ENCODE data around the gene IQSEC1.
"Not testable (repeated sequence)": the region's sequence is repeated elsewhere in the genome, so short reads cannot be mapped to it uniquely, and the experiment has no call there.

The IQSEC1 gene

DNA sequence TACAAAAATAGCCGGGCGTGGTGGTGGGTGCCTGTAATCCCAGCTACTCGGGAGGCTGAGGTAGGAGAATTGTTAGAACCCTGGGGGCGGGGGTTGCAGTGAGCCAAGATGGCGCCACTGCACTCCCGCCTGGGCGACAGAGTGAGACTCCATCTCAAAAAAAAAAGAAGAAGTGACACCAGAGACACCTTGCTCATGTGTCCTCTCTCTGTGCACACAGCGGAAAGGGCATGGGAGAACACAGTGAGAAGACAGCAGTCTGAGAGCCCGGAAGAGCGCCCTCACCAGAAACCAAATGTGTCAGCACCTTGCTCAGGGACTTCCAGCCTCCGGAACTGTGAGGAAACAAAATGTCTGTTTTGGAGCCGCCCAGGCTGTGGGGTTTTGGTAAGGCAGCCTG lies 191.4 kb downstream of the IQSEC1 start:
- not testable (repeated sequence) for H3K4me3 ChIP-seq (ENCODE audit: extremely low read depth, insufficient read depth, low read length, poor library complexity, severe bottlenecking); H3K27ac ChIP-seq (ENCODE audit: low read depth, low read length, severe bottlenecking); H3K9me3 ChIP-seq (ENCODE audit: control insufficient read depth, low read length); H3K4me1 ChIP-seq (ENCODE audit: control insufficient read depth, insufficient read depth, low read length, poor library complexity, severe bottlenecking); H3K36me3 ChIP-seq (ENCODE audit: control insufficient read depth, insufficient read depth, low read length)
- WGBS, 2 experiments (ENCODE audit: insufficient coverage in 2 of 2) = 77 to 90% methylated on average over 7 to 11 of the region's 12 CpGs

DNA sequence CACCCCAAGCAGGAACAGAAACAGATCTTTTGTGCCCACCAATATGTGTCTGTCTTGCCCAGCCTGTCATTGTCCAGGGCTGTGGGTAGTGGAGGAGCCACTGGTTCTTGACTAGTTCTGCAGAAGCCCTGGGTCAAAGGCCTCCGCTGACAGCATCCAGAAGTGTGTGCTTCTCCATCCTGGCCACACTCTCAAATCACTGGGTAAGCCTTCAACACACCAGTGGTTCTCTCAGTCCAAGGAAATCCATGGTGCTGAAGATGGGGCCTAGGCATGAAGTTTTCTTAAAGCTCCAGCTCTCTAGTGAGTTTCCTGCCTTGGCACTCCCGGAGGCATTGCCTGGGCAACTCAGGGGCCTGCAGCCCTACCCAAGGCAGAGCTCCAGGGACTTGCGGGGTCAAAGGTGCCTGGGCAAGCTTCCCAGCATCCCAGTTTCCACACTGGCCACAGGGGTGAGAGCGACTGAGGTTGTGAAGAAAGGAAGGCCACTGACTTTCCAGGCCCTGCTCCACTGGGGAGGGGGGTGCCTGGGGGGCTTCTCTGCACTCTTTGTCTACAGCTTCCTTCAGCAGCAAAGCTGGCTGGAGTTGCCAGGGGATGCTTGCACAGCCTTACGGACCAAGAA lies 193.9 kb downstream of the IQSEC1 start:
- Histone ChIP-seq H3K4me1 (ENCODE audit: control insufficient read depth, insufficient read depth, low read length, poor library complexity, severe bottlenecking) (peaks cover 12% of the 10 kb centered on the region), H3K27ac (ENCODE audit: low read depth, low read length, severe bottlenecking) (no peak overlapping the region), H3K36me3 (ENCODE audit: control insufficient read depth, insufficient read depth, low read length) (no peaks in the 10 kb centered on the region), H3K4me3 (ENCODE audit: extremely low read depth, insufficient read depth, low read length, poor library complexity, severe bottlenecking) (no peak overlapping the region), H3K9me3 (ENCODE audit: control insufficient read depth, low read length) (no peaks in the 10 kb centered on the region)
- WGBS, 2 experiments (ENCODE audit: insufficient coverage in 2 of 2) = 90 to 91% methylated on average over 3 to 4 of the region's 5 CpGs

DNA sequence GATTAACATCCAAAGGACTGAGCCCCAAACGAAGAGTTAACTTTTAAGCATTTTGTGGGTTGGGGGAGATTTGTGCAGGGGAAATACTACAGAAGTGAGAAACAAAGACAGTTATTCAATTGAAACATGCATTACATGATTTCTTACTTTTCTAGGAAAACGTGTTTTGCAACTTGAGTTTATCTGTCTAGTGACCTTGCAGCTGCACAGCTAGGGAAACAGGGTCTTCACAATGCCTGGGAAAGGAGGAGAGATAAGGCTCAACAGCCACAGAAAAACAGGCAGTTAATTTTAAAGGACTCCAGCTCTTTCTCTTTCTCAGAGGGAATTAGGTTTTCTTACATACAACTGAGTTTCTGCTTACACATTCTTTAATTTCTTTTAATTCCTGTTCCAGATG lies 194.5 kb downstream of the IQSEC1 start:
- H3K27ac ChIP-seq (ENCODE audit: low read depth, low read length, severe bottlenecking); H3K9me3 ChIP-seq (ENCODE audit: control insufficient read depth, low read length); H3K4me1 ChIP-seq (ENCODE audit: control insufficient read depth, insufficient read depth, low read length, poor library complexity, severe bottlenecking); H3K36me3 ChIP-seq (ENCODE audit: control insufficient read depth, insufficient read depth, low read length); H3K4me3 ChIP-seq (ENCODE audit: extremely low read depth, insufficient read depth, low read length, poor library complexity, severe bottlenecking): not testable (repeated sequence)
- 100% methylated on average over 1 of the region's 2 CpGs; no CpG with 5 or more reads in 1 of the 2 experiments for WGBS, 2 experiments (ENCODE audit: insufficient coverage in 2 of 2)

DNA sequence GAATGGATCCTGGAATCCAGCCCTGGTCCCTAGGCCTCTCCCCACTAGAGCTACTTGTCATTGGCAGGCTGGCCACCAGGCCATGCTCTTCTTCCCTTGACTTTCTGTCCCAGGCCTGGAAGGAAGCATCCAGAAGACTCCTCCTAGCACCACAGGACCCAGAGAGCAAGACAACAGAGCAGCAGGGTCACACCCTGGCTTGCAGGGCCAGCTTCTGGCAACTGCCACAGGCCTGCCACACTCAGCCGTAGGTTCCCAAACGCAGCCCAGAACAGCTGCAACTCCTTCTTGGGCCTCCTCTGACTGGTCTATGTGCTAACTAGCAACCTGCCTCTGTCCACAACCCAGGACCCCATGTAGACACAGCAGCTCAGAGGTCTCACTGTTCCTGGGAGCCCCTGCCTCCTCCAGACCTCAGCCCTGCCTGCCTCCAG lies 195.1 kb downstream of the IQSEC1 start:
- peaks cover 8% of the 10 kb centered on the region for H3K4me1 ChIP-seq (ENCODE audit: control insufficient read depth, insufficient read depth, low read length, poor library complexity, severe bottlenecking)
- no peak overlapping the region for H3K4me3 ChIP-seq (ENCODE audit: extremely low read depth, insufficient read depth, low read length, poor library complexity, severe bottlenecking)
- H3K27ac ChIP-seq (ENCODE audit: low read depth, low read length, severe bottlenecking) = no peak overlapping the region
- 85 to 90% methylated on average over 2 of the region's 2 CpGs for WGBS, 2 experiments (ENCODE audit: insufficient coverage in 2 of 2)
- no peaks in the 10 kb centered on the region for H3K9me3 ChIP-seq (ENCODE audit: control insufficient read depth, low read length)
- no peaks in the 10 kb centered on the region for H3K36me3 ChIP-seq (ENCODE audit: control insufficient read depth, insufficient read depth, low read length)

DNA sequence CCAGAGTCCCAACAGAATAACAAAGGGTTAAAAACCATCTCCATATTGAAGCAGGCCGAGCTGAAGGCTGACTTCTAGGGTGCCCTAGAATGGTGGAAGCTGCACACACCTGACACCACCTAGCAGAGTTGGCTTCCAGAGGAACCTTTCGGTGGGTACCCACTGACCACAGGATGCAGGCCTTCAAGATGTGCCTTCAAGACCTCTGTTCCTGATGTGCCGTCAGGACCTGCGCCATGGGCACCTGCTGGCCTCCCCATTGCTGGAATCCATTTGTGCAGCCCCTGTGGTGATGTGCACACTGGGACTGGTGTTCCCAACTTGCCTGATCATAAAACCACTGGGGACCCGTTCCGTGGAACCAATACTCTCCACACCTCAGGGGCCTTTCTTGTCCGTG lies 196.2 kb downstream of the IQSEC1 start:
- no peak overlapping the region for H3K4me3 ChIP-seq (ENCODE audit: extremely low read depth, insufficient read depth, low read length, poor library complexity, severe bottlenecking)
- no peaks in the 10 kb centered on the region for H3K9me3 ChIP-seq (ENCODE audit: control insufficient read depth, low read length)
- no peaks in the 10 kb centered on the region for H3K36me3 ChIP-seq (ENCODE audit: control insufficient read depth, insufficient read depth, low read length)
- 93% methylated on average over 6 to 7 of the region's 7 CpGs for WGBS, 2 experiments (ENCODE audit: insufficient coverage in 2 of 2)
- H3K27ac ChIP-seq (ENCODE audit: low read depth, low read length, severe bottlenecking) = no peak overlapping the region
- peaks cover 8% of the 10 kb centered on the region for H3K4me1 ChIP-seq (ENCODE audit: control insufficient read depth, insufficient read depth, low read length, poor library complexity, severe bottlenecking)

DNA sequence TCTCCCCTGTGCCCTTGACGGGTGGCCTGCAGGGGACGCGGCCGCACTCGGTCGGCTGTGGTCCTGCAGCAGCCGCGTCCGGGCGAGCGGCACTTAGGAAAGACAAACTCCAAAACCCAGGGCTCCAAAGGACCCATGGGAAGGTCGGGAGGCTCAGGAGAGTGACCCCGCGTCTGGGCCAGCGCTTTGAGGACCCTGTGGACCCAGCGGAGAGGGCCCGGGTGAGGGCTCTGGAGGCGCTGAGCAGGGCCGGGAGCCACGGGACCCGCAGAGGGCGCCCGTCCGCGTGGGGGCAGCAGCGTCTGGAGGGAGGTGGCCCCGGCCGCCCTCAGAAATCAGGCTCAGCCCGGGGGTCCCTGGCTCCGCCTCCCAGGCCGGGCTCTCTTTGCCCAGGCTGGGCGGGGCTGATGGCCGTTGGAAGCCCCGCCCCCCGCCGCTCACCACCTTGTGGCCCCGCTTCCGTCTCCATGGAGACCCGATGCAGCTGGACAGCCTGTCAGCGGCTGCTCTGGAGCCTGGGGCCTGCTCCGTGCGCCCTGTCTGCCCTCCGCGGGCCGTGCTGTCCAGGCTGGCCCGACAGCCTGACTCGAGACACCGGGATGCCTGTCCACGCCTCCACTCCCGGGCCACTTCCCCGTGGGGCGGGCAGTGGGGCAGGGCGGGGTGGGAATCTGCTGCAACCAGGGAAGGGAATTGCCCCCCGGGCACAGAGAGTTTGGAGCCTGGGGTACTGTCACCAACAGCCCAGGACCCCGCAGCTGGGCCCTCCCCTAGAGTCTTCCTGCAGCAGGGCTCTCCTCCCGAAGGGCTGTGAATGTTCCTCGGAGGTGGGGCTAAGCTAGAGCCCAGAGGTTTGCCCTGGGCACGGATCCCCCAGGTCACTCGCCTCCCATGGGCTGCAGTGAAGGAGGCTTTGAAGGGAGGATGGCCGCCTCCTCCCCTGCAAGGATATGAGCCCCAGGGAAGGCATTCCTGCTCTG lies 197.1 kb downstream of the IQSEC1 start:
- 18 to 20% methylated on average over 40 to 44 of the region's 60 CpGs for WGBS, 2 experiments (ENCODE audit: insufficient coverage in 2 of 2)
- Histone ChIP-seq H3K27ac (ENCODE audit: low read depth, low read length, severe bottlenecking) (no peak overlapping the region), H3K4me3 (ENCODE audit: extremely low read depth, insufficient read depth, low read length, poor library complexity, severe bottlenecking) (no peak overlapping the region), H3K36me3 (ENCODE audit: control insufficient read depth, insufficient read depth, low read length) (no peaks in the 10 kb centered on the region), H3K4me1 (ENCODE audit: control insufficient read depth, insufficient read depth, low read length, poor library complexity, severe bottlenecking) (peaks cover 8% of the 10 kb centered on the region), H3K9me3 (ENCODE audit: control insufficient read depth, low read length) (no peaks in the 10 kb centered on the region)

DNA sequence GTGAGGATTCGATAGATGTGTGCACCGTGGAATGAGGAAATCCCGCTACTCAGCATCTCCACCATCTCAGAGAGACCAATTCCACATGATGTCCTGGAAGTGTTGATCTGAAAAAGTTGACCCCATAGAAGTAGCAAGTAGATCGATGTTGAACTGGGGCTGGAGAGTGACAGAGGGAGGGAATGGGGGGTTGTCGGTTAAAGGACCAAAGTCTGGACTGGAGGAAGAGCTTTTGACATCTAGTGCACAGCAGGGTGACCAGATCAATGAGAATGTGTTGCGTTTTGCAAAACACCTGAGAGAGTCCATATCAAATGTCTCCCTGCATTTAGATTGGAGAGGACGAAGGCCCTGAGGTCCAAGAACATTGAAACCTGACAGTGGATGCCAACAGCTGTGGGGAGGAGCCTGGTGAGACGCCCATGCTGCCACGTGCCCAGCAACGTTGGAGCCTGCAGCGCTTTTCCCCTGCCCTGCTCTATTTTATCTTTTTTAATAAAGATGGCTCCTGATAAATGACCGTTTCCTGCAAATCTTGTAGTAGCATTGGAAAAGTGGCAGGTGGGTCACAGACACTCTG lies 201.7 kb downstream of the IQSEC1 start:
- Histone ChIP-seq H3K36me3 (ENCODE audit: control insufficient read depth, insufficient read depth, low read length) (no peaks in the 10 kb centered on the region), H3K9me3 (ENCODE audit: control insufficient read depth, low read length) (no peaks in the 10 kb centered on the region), H3K4me3 (ENCODE audit: extremely low read depth, insufficient read depth, low read length, poor library complexity, severe bottlenecking) (no peak overlapping the region), H3K4me1 (ENCODE audit: control insufficient read depth, insufficient read depth, low read length, poor library complexity, severe bottlenecking) (peaks cover 5% of the 10 kb centered on the region), H3K27ac (ENCODE audit: low read depth, low read length, severe bottlenecking) (no peak overlapping the region)
- 77% methylated on average over 4 to 9 of the region's 12 CpGs for WGBS, 2 experiments (ENCODE audit: insufficient coverage in 2 of 2)

DNA sequence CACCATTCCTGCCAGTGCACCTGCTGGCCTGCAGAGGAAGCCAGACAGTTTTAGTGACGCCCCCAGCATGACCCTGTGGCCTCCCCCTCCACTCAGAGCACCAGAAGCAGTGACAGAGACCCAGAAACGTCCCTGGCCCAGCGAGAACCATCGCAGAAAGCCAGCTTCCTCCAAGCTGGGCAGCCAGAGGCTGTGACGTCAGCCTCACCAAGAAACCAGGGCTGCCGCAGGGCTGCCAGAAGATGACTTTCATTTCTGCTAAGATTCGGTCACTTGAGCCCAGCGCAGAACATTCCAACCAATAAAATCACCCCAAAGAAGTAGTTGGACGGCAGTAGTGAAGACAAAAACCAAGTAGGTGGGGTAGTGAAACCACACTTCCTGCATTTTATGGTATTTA lies 202.3 kb downstream of the IQSEC1 start:
- Histone ChIP-seq H3K36me3 (ENCODE audit: control insufficient read depth, insufficient read depth, low read length) (no peaks in the 10 kb centered on the region), H3K9me3 (ENCODE audit: control insufficient read depth, low read length) (no peaks in the 10 kb centered on the region), H3K27ac (ENCODE audit: low read depth, low read length, severe bottlenecking) (no peak overlapping the region), H3K4me3 (ENCODE audit: extremely low read depth, insufficient read depth, low read length, poor library complexity, severe bottlenecking) (no peak overlapping the region), H3K4me1 (ENCODE audit: control insufficient read depth, insufficient read depth, low read length, poor library complexity, severe bottlenecking) (peaks cover 4% of the 10 kb centered on the region)
- 69 to 75% methylated on average over 5 of the region's 9 CpGs for WGBS, 2 experiments (ENCODE audit: insufficient coverage in 2 of 2)

DNA sequence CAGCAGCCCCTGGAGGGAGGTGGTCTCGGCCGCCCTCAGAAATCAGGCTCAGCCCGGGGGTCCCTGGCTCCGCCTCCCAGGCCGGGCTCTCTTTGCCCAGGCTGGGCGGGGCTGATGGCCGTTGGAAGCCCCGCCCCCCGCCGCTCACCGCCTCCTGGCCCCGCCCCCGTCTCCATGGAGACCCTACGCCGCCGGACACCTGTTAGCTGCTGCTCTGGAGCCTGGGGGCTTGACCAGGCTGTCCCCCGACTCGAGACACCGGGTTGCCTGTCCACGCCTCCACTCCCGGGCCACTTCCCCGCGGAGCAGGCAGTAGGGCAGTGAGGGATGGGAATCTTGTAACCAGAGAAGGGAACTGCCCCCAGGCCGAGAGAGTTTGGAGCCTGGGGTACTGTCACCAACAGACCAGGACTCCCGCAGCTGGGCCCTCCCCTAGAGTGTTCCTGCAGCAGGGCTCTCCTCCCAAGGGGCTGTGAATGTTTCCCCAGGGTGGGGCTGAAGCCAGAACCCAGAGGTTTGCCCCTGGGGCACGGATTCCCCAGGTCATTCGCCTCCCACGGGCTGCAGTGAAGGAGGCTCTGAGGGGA lies 204.1 kb downstream of the IQSEC1 start:
- Histone ChIP-seq H3K36me3 (ENCODE audit: control insufficient read depth, insufficient read depth, low read length) (no peaks in the 10 kb centered on the region), H3K27ac (ENCODE audit: low read depth, low read length, severe bottlenecking) (peak overlapping the region; percentile 93), H3K9me3 (ENCODE audit: control insufficient read depth, low read length) (no peaks in the 10 kb centered on the region), H3K4me3 (ENCODE audit: extremely low read depth, insufficient read depth, low read length, poor library complexity, severe bottlenecking) (peak overlapping the region; percentile 47), H3K4me1 (ENCODE audit: control insufficient read depth, insufficient read depth, low read length, poor library complexity, severe bottlenecking) (peaks cover 4% of the 10 kb centered on the region)
- 6 to 13% methylated on average over 10 to 16 of the region's 28 CpGs for WGBS, 2 experiments (ENCODE audit: insufficient coverage in 2 of 2)

DNA sequence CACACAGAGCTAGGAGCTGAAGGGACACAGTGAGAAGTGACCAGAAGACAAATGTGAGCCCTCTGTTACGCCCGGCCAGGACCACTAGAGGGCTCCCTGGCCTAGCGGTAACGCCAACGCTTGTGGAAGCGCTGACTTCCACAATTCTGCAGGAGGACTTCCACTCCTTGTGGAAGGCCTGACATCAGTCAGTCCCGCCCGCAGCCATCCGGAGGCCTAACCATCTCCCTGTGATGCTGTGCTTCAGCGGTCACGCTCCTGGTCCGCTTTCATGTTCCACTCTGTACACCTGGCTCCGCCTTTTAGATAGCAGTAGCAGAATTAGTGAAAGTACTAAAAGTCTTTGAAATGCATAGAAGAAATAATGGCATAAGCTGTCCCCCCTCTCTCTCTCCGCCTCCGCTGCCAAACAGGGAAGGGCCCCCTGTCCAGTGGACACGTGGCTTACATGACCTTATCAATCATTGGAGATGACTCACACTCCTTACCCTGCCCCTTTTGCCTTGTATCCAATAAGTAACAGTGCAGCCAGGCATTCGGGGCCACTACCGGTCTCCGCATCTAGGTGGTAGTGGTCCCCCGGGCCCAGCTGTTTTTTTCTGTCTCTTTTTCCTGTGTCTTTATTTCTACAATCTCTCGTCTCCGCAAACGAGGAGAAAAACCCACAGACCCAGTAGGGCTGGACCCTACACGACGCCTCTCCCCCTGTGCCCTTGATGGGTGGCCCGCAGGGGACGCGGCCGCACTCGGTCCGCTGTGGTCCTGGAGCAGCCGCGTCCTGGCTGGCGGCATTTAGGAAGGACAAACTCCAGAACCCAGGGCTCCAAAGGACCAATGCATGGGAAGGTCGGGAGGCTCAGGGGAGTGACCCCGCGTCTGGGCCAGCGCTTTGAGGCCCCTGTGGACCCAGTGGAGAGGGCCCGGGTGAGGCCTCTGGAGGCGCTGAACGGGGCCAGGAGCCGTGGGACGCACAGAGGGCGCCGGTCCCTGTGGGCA lies 204.9 kb downstream of the IQSEC1 start:
- H3K36me3 ChIP-seq (ENCODE audit: control insufficient read depth, insufficient read depth, low read length) = no peaks in the 10 kb centered on the region
- H3K27ac ChIP-seq (ENCODE audit: low read depth, low read length, severe bottlenecking) = peak overlapping the region; percentile 93
- H3K4me3 ChIP-seq (ENCODE audit: extremely low read depth, insufficient read depth, low read length, poor library complexity, severe bottlenecking) = peak overlapping the region; percentile 47
- 3 to 5% methylated on average over 39 of the region's 45 CpGs for WGBS, 2 experiments (ENCODE audit: insufficient coverage in 2 of 2)
- no peaks in the 10 kb centered on the region for H3K9me3 ChIP-seq (ENCODE audit: control insufficient read depth, low read length)
- H3K4me1 ChIP-seq (ENCODE audit: control insufficient read depth, insufficient read depth, low read length, poor library complexity, severe bottlenecking) = peaks cover 4% of the 10 kb centered on the region
